HG02852 (cell line): ENCODE measurements around the gene DST.

ENCODE experiments used
- ATAC-seq: cut with Tn5 transposase; IDR thresholded peaks from one replicate; pipeline ENCODE4 v1.9.1; 2021; ENCODE audit warnings: mild to moderate bottlenecking, moderate library complexity; ENCODE audit not compliant: unreplicated experiment

Gene DST

GRCh38 chr6:56625356-56625755 is 17.3 kb downstream of the DST start:
- no peak for ATAC-seq

- ATAC-seq = no peak
These were observed 18.0 kb downstream of the DST start for GRCh38 chr6:56624728-56625069.

DNA sequence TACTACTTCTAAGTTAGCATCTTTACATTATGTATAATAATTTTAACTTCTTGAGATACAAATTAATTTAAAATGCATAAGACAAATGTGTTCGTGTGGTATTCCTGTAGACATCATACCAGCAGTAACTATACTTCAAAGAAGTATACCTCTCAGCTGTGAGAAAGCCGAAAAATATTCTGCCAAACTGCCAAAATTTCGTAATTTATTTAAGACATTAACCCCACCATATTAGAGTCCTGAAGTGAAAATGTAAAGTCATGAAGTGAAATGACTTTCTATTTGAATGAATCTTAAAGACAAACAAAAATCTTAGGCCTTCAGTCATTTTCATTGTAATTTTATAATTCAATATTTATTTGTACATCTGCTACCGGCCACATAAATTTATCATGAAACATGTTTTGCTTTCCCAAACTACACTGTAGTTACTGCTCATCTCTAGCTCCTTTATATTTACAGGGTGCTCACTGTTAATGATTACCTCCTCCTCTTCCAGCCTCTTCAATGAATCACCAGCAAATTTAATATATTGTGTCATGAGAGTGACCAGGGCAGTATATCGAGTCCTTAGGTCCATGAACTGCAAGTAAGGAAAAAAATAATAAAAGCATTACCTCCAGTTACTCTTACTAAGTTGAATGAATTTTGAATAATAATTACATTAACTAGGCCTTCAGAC is 18.5 kb downstream of the DST start:
- no peak for ATAC-seq

- no peak for ATAC-seq
These were observed 22.3 kb downstream of the DST start for GRCh38 chr6:56620229-56620868.

- ATAC-seq = no peak
These were observed 24.6 kb downstream of the DST start for GRCh38 chr6:56618050-56618449.

- ATAC-seq = no peak
These were observed 25.7 kb downstream of the DST start for GRCh38 chr6:56616967-56617366.

DNA sequence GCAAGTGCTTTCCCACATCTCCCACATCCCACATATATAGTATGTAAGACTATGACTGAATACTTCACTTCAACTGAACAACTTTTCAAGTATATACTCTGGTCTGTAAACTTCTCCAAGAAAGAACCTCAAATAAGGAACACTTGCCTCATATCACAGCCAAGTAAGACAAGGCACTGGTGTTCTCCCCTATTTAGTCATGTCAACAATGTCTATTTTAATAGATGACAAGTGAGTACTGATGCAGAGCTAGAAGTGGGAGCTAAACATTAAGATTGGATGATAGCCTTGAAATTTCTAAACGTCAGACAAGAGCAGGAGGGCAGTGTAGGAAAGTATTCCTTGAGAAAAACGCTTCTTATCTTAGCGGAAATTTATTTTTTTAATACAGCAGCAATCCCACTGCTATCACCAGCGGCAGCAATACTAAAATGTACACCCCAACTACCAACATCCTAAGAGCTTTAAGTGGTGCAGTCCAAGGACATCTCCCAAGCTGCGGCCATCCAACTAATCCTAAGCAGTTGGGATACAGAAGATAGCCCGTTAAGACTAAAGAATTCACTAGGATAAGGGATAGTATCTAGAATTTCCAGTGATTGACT is 29.3 kb downstream of the DST start:
- no peak for ATAC-seq

GRCh38 chr6:56608332-56608731 is 34.4 kb downstream of the DST start:
- ATAC-seq = no peak

DNA sequence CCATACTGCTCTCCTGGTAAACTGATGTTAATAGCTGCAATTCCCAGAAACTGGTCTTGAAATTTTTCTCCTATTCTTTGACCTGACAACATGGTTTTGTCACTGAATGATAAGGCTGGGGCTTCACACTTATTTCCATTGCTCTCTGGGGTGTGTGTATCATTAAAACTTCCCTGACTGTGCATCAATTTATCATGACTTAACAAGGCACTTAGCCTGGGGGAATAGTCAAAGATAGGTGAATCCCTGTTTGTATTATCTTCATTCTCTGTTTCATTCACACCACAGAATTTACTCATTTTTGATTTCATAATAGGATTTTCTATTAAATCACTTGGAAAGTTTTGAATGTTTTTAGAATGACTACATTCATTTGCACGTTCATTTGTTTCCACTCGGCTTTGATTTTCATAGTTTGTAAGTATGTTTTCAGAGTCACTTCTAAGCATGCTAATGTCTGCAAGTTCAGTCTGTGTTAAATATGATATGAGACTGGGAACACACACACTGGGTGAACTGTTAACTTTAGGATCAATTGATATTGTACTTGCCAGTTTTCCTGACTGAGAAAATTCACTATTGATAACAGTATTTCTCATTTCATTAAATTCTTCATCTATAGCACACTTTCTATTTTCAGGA is 35.5 kb downstream of the DST start:
- ATAC-seq = no peak

DNA sequence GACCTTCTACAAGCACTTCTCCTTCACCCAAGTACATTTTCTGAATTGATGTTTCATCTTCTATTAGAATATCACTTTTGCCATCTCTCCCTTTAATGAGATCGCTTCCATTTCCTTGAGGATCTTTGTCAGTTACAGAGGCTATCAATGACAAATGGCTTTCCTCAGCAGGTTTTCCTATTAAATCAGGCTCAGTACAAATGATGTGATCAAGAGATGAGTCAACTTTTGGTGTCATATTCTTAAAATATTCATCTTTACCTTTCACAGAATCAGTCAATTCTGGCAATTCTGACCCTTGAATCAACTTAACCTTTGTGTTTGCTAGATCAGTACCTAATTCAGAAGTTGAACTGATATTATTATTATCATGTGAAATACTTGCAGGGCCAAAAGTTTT is 37.3 kb downstream of the DST start:
- no peak for ATAC-seq

- no peak for ATAC-seq
These were observed 38.5 kb downstream of the DST start for GRCh38 chr6:56604186-56604585.

- ATAC-seq = no peak
These were observed 41.3 kb downstream of the DST start for GRCh38 chr6:56601390-56601789.

- peak; percentile 27 for ATAC-seq
These were observed 47.1 kb downstream of the DST start for GRCh38 chr6:56595490-56596122.

DNA sequence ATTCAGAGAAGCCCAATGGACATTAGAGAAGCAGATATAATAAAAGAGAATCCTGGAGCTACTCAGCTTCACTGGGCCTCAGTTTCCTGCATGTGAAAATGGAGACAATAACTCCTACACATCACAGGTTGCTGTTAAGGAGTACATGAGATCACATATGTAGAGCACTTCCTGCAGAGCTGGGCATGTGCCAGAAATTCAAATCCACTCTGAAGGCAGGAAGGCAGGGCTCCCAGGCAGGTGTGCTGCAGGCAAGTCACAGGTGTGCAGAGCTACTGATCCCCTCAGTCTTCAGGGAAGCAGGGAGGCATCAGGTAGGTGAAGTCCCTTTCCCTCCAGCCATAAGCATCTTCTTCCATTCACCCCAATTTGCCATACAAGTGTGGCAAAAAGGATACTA is 48.0 kb downstream of the DST start:
- ATAC-seq = no peak

GRCh38 chr6:56593801-56594318 is 48.8 kb downstream of the DST start:
- ATAC-seq = peak; percentile 93

GRCh38 chr6:56582236-56582635 is 60.5 kb downstream of the DST start:
- no peak for ATAC-seq

- ATAC-seq = no peak
These were observed 61.3 kb downstream of the DST start for GRCh38 chr6:56581296-56581925.

DNA sequence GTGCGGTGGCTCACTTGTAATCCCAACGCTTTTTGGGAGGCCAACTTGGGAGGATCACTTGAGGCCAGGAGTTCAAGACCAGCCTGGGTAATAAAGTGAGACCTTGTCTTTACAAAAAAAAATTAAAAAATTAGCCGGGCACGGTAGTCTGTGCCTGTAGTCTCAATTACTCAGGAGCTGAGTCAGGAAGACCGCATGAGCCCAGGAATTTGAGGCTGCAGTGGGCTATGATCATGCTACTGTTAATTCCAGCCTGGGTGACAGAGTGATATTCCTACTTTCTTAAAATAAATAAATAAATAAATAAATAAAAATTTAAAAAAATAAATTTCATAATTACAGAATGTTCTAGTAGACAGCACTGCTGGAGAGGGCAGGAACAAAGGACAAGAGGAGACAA is 62.4 kb downstream of the DST start:
- ATAC-seq = no peak

DNA sequence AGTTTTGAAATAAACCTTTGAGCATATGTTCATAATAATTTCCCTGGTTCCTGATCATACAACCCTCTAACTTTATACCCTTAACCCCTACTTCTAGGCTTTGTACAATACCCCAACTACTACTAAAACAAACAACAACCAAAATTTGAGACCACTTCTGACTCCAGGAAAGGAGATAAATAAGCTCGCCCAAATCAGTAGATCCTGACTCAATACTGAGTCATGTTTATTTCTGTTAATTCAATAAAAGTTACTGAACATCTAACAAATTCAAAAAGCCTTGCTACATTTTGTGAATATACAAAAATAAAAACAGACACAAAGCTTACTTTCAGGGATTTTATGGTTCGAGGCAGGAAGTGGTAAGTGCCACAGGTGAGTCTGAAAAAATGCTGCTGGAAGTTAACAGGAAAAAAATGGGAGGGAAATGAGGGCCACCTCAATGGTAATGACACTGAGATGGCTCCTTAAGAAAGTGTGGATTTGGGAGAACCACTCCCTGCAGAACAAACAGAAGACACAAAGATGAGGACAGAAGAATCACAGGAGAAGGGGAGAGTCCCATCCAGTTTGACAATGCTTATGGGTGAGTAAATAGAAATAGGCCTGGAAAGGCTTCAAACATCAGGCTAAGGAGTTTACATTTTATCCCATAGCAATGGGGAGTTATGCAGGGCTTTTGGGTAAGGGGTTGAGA is 63.4 kb downstream of the DST start:
- ATAC-seq = no peak

GRCh38 chr6:56575736-56576135 is 67.0 kb downstream of the DST start:
- no peak for ATAC-seq
